GM23248 (cell line): Measurements from ENCODE around the gene LSS.

Experiments used
- EZH2 ChIP-seq: fragments of 200-600 bp; sonication (generic); IDR thresholded peaks from 2 replicates; pipeline ENCODE4 v1.6.1; 2018; ENCODE audit warnings: antibody characterized with exemption, mild to moderate bottlenecking; ENCODE audit not compliant: insufficient read depth, poor library complexity, severe bottlenecking
- EZH2phosphoT487 ChIP-seq: fragments of 200-600 bp; sonication (generic); IDR thresholded peaks from 2 replicates; pipeline ENCODE4 v1.6.1; 2018; ENCODE audit warnings: antibody characterized with exemption, moderate library complexity, mild to moderate bottlenecking, low read depth; ENCODE audit not compliant: insufficient read depth

DNA sequence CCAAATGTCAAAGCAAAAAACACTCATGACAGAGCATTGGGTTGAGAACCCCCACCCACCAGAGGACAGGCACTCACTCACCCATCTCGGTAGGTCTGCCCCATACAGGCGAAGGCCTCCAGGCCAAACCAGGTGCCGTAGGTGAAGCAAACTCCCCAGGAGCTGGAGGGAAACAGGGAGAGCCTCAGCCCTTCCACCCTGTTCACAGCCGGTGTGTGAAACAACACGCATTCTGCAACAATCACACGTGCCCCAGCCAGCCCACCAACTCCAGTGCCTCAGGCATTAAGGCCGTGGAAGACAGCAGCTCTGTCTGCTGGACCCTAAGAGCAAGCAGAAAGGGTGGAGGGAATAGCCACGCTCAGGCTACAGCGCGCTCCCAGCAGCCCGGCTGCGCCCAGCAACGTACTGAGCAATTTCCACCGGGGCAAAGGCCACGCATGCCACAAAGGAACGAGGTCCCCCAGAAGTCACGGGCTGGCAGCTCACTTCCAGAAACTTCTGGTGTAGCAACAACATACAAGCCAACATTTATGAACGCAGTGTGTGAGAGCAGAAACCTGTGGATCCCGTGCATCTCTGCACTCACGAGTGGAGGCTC, 32.9 kb downstream of the LSS start:
- TF ChIP-seq EZH2phosphoT487 (no peak), EZH2 (no peak)
